Activated CD4-positive, alpha-beta T cell treated with anti-CD3 and anti-CD28 coated beads, Interleukin-2, Interleukin-6, amounts not matched to agents 100 ng/mL and 50 ng/mL, durations not matched to agents 16 hours and 8 hours (primary cell): ENCODE data around the gene KRTAP3-2.

ENCODE experiments used
- DNase-seq: peaks from one replicate; pipeline ENCODE4 v3.0.0-alpha.2; 2020

Gene KRTAP3-2

DNA sequence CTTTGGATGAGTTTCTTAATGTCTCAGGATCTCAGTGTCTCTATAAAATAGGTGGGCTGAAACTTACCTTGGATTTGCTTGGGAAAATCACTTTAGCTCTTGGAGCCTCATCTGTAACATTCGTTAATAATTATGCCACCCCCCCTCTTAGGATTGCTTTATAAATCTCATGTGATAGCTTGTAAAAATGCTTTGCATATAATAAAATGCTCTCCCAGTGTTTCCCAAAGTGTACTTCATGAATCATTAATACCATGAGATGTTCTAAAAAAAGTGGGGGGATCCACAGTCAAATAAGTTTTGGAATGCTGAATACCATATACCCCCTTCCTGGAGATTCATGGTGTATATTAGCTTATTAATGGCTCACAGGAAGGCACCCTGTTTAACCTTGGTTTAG lies 38.1 kb downstream of the KRTAP3-2 start:
- DNase-seq, result no peak

DNA sequence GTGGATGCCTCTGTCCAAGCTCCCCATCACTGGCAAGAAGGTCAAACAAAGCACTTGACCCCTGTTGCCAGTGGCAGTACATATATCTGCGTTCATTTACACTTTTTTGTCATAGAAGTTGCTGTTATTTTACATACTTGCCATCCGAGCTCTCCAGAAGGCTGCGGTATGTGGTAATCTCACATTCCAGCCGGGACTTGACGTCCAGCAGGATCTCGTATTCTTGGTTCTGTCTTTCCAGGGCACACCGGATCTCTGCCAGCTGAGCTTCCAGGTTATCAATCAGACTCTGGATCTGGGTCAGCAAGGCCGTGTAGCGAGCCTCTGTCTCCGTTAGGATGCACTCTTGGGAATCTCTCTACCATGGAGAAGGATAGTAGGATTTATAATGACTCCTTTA lies 39.6 kb downstream of the KRTAP3-2 start:
- DNase-seq, result no peak

DNA sequence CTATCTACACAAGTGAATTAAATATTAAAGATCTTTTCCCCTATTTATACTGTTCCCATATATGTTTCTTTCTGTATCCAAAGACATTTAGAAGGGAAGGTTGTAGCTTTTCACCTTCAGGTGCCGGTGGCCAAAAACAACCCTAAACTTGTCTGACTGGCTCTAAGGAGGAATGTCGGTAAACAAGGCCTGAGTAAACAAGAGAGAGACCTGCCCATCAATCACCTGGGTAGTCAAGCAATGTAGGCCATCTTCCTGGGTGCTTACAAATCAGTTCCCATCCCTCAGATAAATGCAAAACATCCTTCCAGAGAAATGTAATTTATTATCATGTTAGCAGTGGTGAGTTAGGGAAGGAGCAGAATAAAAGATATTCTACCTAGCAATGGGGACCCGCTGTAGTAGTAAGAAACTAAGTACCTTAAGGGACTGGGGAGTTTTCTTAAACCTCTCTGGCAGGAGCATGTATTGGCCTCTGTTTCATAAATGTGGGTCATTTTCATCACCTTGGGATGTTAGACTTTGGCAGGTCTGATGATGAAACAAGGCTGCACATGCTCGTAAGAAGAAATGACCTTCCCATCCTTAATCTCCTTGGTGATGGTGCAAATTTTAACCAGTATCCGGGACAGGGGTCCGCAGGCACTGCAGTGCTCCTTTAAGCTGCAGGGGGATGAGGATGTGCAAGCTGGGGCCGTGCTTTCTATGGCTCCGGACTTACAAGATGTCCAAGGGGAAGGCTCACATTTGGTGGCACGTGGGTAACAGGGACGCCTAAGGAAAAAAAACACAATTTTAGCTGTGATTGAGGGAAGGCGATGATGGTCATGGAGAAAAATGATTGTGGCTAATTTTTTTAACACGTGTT lies 41.4 kb downstream of the KRTAP3-2 start:
- DNase-seq, result no peak

DNA sequence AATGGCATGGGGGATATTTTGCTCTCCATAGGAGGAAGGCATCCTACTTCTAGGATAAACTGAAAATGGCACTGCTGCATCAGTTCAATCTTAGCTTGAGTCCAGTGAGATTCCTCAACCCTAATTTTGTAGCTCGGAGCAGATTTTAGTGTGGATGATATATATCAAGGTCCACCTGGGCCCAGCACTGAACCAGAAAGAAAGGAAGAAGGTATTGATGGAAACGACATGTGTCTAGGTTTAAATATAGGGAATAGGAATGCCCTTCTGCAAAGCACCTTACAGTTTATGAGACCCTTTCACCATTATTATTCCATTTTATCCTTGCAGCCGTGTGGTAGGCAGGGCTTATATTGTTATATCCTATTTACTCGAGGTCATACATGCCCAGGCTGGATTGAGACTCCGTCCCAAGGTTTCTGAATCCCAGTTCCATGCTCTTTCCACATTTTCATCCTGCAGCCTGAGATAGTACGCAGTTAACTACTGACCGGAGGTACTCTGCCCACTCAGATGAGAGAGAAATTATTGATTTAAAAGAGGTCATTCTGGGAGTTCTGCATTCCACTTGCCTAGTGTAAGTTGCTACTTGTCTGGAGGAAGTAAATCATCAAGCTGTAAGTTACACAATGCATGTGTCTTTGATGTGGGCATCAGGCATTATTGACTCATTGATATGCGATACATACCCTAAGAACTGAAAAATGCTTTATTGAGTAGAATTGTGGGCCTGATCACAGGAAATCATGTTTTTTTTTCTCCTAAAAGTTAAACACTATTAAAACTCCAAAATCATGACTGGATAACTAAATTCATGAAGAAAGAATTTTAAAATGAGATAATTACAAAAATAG lies 43.1 kb downstream of the KRTAP3-2 start:
- DNase-seq, result no peak

DNA sequence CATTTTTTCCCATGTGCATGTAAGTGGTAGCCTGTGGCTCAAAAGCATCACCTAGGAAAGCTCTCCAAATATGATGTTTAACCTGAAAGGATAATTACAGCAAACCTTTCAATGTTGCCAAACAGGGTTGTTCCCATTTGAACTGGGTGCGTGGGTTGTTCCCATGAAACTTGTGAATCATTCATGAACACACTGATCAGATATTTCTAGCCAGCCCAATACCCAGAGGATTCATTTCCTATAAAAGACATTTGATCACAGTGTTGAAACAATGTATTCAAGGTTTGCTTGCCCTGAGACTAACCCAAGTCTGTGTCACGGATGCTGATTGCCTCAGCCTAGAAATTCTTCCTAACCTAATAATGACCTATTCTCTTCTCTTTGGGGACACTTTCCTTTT lies 45.8 kb downstream of the KRTAP3-2 start:
- DNase-seq, result no peak

DNA sequence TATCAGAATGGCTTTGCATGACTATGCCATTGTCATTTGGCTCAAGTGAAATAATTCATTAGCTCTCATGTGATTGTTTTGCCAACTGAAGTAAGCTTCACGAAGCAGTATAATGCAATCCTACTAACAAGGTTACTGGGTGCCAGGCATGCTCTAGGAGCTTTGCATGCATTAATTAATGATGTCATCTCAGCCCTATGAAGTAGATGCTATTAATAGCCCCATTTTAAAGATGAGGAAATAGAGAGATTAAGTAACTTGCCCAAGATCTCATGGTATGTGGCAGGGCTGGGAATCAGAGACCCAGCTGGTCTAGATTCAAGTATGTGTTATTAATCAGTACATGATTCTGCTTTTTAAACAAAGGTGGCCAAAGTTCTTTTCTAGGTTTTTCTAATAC lies 47.0 kb downstream of the KRTAP3-2 start:
- DNase-seq, result no peak

DNA sequence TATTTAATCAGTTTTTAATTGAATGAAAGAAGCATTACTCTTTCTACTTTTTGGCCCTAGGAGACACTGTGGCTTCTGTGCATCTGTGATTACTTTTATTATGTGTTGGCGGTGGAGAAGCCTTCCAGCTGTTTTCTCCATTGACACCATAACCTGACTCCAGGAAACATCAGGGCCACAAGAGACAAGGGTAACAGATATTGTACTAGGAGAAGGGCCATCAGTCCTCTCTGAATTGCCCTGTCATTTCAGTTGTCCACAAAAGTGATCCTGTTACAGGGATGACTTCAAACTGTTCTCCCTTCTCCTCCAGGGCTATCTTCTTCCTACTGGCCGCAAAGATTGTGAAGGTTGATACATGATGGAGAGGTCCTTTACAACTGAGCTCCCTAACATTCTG lies 47.6 kb downstream of the KRTAP3-2 start:
- no peak for DNase-seq

DNA sequence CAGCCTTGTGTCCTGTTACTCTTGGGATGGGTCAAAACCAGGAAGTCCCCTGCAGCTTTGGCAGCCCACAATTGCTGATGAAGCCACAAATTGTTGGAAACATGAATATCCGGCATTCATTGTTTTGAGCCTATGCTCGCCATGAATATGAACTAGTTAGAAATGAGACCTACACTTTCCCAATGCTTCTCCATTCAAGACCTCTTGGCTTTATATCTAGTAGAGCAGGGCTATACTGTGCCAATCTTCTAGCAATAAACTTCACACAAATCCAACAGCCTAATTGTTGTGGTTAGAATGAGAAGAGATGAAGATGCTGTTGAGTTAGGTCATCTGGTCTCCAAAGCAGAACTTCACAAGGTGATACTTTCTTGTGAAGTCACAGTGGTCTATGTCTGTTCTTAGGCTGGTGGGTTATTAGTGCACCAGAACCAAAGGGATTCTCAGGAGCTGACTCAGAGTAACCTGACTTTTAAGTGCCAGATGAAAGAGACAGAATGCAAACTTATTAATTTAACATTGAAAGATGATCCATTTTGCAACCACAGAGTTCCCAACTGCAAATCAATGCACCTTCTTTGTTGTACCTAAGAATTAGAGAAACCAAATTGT lies 48.6 kb downstream of the KRTAP3-2 start:
- DNase-seq, result no peak

DNA sequence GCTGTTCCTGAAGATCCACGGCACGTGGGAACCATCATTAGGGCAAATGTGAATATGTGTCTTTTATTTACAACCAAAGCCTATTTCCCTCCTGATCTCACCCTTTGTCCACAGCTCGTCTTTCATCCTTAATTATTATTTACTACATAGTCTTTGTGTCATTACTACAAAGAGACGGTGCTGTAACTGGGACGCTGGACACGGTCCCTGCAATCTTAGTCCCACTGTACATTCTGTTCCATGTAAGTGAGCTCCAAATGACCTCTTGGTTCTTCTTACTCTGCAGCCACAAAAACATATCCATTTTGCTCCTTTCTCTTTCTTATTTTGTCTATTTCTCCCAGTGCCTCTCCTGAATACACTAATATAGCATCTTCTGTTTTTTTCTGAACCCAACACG lies 49.5 kb downstream of the KRTAP3-2 start:
- no peak for DNase-seq

DNA sequence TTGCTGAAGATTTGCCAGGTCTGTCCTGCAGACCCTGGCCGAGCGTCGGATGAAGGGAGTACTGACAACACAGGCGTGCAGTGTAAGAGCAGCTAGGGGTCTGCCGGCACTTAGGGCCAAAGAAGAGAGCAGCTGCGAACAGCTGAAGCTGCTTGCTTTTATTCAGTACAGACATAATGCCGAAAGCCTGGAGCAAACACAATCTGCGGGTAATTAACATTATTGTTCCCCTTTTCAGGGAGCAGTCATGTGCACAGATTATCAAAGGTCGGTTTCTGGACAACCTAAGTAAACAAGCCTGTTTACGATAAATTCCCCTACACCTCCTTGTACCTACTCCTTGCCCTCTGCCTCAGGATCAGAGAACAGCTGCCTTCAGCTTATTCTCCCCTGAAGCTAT lies 50.3 kb downstream of the KRTAP3-2 start:
- DNase-seq, result no peak
